Measurements from ENCODE around the gene IL1F10. TPM values are rescaled to one million over a fixed set of nuclear protein-coding genes. Genes with fewer than 3 reads are reported as not detected.
"Not testable (repeated sequence)": the region's sequence is repeated elsewhere in the genome, so short reads cannot be mapped to it uniquely, and the experiment has no call there.

Gene IL1F10
- polyA plus RNA-seq, 1 donor (not counting 4 experiments of a cell fraction or from before 2014, with no cell fraction given): 0.37 TPM

GRCh38 chr2:113093613-113093977, 25.8 kb downstream of the IL1F10 start:
- DNase-seq (ENCODE audit: low read depth, low spot score) (no peak), FAIRE-seq (no peak)
- H3K79me2 ChIP-seq (ENCODE audit: control insufficient read depth, insufficient read depth, low read length): no peaks in the 10 kb centered on the region
- H3K4me2 ChIP-seq (ENCODE audit: control insufficient read depth, extremely low read depth, insufficient read depth, low read depth, low read length): no peak overlapping the region
- no peaks in the 10 kb centered on the region for H3K36me3 ChIP-seq (ENCODE audit: control insufficient read depth in 2 of 2, extremely low read depth in 1 of 2, insufficient read depth in 2 of 2, low read length in 2 of 2)
- H3K4me1 ChIP-seq (ENCODE audit: control insufficient read depth, extremely low read depth, insufficient read depth, low read length): no peaks in the 10 kb centered on the region
- H3K27me3 ChIP-seq (ENCODE audit: control insufficient read depth, extremely low read depth, insufficient read depth, low read length): no peaks in the 10 kb centered on the region
- H3K9me1 ChIP-seq (ENCODE audit: control insufficient read depth, extremely low read depth, insufficient read depth, low read length): no peaks in the 10 kb centered on the region
- no peak overlapping the region for H2AFZ ChIP-seq (ENCODE audit: control insufficient read depth, low read length)
- no peaks in the 10 kb centered on the region for H4K20me1 ChIP-seq (ENCODE audit: control insufficient read depth, extremely low read depth, insufficient read depth, low read length)
- no peaks in the 10 kb centered on the region for H3K9me3 ChIP-seq (ENCODE audit: control insufficient read depth, low read depth, low read length)
- dilution Hi-C loops (cut with MboI; ENCODE audit: extremely low pct_ligation_motif_present, low sequenced_read_pairs): no loop called here
- H3K9ac ChIP-seq (ENCODE audit: control insufficient read depth, extremely low read depth, insufficient read depth, low read length): no peak overlapping the region
- no peak overlapping the region for H3K27ac ChIP-seq (ENCODE audit: control insufficient read depth, insufficient read depth, low read length)
- H3K4me3 ChIP-seq (ENCODE audit: control insufficient read depth in 2 of 3, extremely low read depth in 1 of 3, insufficient read depth in 2 of 3, low read depth in 1 of 3, low read length in 3 of 3): no peak overlapping the region
- no peak for TF ChIP-seq EZH2 (IDR thresholded peaks at IDR 0.05; ENCODE audit: low read length)
- no peak for TF ChIP-seq CTCF (optimal IDR thresholded peaks at IDR 0.05 in 1 of 3, IDR thresholded peaks at IDR 0.05 in 1 of 3, conservative IDR thresholded peaks at IDR 0.05 in 1 of 3; ENCODE audit: extremely low read depth in 1 of 3, insufficient read depth in 2 of 3, low read length in 3 of 3)

GRCh38 chr2:113096306-113096705, 28.5 kb downstream of the IL1F10 start:
- DNase-seq (ENCODE audit: low read depth, low spot score); H3K9me3 ChIP-seq (ENCODE audit: control insufficient read depth, low read depth, low read length); H3K9ac ChIP-seq (ENCODE audit: control insufficient read depth, extremely low read depth, insufficient read depth, low read length); H3K27ac ChIP-seq (ENCODE audit: control insufficient read depth, insufficient read depth, low read length); H4K20me1 ChIP-seq (ENCODE audit: control insufficient read depth, extremely low read depth, insufficient read depth, low read length); H3K4me2 ChIP-seq (ENCODE audit: control insufficient read depth, extremely low read depth, insufficient read depth, low read depth, low read length); H3K27me3 ChIP-seq (ENCODE audit: control insufficient read depth, extremely low read depth, insufficient read depth, low read length); FAIRE-seq; H3K9me1 ChIP-seq (ENCODE audit: control insufficient read depth, extremely low read depth, insufficient read depth, low read length); dilution Hi-C loops (cut with MboI; ENCODE audit: extremely low pct_ligation_motif_present, low sequenced_read_pairs); H3K36me3 ChIP-seq (ENCODE audit: control insufficient read depth in 2 of 2, extremely low read depth in 1 of 2, insufficient read depth in 2 of 2, low read length in 2 of 2); H3K4me1 ChIP-seq (ENCODE audit: control insufficient read depth, extremely low read depth, insufficient read depth, low read length); H3K4me3 ChIP-seq (ENCODE audit: control insufficient read depth in 2 of 3, extremely low read depth in 1 of 3, insufficient read depth in 2 of 3, low read depth in 1 of 3, low read length in 3 of 3); H3K79me2 ChIP-seq (ENCODE audit: control insufficient read depth, insufficient read depth, low read length); H2AFZ ChIP-seq (ENCODE audit: control insufficient read depth, low read length): not testable (repeated sequence)

- H3K27me3 ChIP-seq (ENCODE audit: control insufficient read depth, extremely low read depth, insufficient read depth, low read length); H3K79me2 ChIP-seq (ENCODE audit: control insufficient read depth, insufficient read depth, low read length); dilution Hi-C loops (cut with MboI; ENCODE audit: extremely low pct_ligation_motif_present, low sequenced_read_pairs); H3K4me2 ChIP-seq (ENCODE audit: control insufficient read depth, extremely low read depth, insufficient read depth, low read depth, low read length); H4K20me1 ChIP-seq (ENCODE audit: control insufficient read depth, extremely low read depth, insufficient read depth, low read length); H3K36me3 ChIP-seq (ENCODE audit: control insufficient read depth in 2 of 2, extremely low read depth in 1 of 2, insufficient read depth in 2 of 2, low read length in 2 of 2); H3K4me3 ChIP-seq (ENCODE audit: control insufficient read depth in 2 of 3, extremely low read depth in 1 of 3, insufficient read depth in 2 of 3, low read depth in 1 of 3, low read length in 3 of 3); DNase-seq (ENCODE audit: low read depth, low spot score); H3K27ac ChIP-seq (ENCODE audit: control insufficient read depth, insufficient read depth, low read length); H3K4me1 ChIP-seq (ENCODE audit: control insufficient read depth, extremely low read depth, insufficient read depth, low read length); FAIRE-seq; H2AFZ ChIP-seq (ENCODE audit: control insufficient read depth, low read length); H3K9me3 ChIP-seq (ENCODE audit: control insufficient read depth, low read depth, low read length); H3K9me1 ChIP-seq (ENCODE audit: control insufficient read depth, extremely low read depth, insufficient read depth, low read length); H3K9ac ChIP-seq (ENCODE audit: control insufficient read depth, extremely low read depth, insufficient read depth, low read length): not testable (repeated sequence)
Measured at GRCh38 chr2:113096842-113097618, 29.3 kb downstream of the IL1F10 start.

Data from keratinocyte (primary cell).